GM21717 (cell line): ENCODE data around the gene TMEM31.

Source experiments
- ATAC-seq: cut with Tn5 transposase; IDR thresholded peaks from one replicate; pipeline ENCODE4 v1.9.1; 2021; ENCODE audit warnings: mild to moderate bottlenecking, moderate library complexity; ENCODE audit not compliant: unreplicated experiment

Gene TMEM31

GRCh38 chrX:103710609-103711008 is at the start of gene TMEM31:
TMEM31 (plus strand) TSS chrX:103710909; CDS start chrX:103712259, 1,350 bp downstream.
- no peak for ATAC-seq

- ATAC-seq: no peak
These were observed 46.5 kb upstream of the TMEM31 start for GRCh38 chrX:103663981-103664762.

- ATAC-seq: no peak
These were observed 44.3 kb upstream of the TMEM31 start for GRCh38 chrX:103666202-103667107.

GRCh38 chrX:103669745-103670144 is 41.0 kb upstream of the TMEM31 start:
- ATAC-seq: no peak

- ATAC-seq: no peak
These were observed 35.9 kb upstream of the TMEM31 start for GRCh38 chrX:103674531-103675454.

- no peak for ATAC-seq
These were observed 32.3 kb upstream of the TMEM31 start for GRCh38 chrX:103678199-103678993.

GRCh38 chrX:103681443-103681842 is 29.3 kb upstream of the TMEM31 start:
- no peak for ATAC-seq

GRCh38 chrX:103685396-103685795 is 25.3 kb upstream of the TMEM31 start:
- ATAC-seq: no peak

GRCh38 chrX:103686199-103687072 is 24.3 kb upstream of the TMEM31 start, which contains the start of gene MORF4L2:
MORF4L2 (minus strand) TSS chrX:103686699; CDS start chrX:103677027, 9,672 bp downstream.
- peak; percentile 92 for ATAC-seq

- peak; percentile 56 for ATAC-seq
These were observed 23.5 kb upstream of the TMEM31 start for GRCh38 chrX:103687073-103687695.

- ATAC-seq: no peak
These were observed 23.0 kb upstream of the TMEM31 start for GRCh38 chrX:103687696-103688201.

- ATAC-seq: no peak
These were observed 21.8 kb upstream of the TMEM31 start for GRCh38 chrX:103688946-103689345.

- no peak for ATAC-seq
These were observed 19.6 kb upstream of the TMEM31 start for GRCh38 chrX:103691059-103691458.

- no peak for ATAC-seq
These were observed 13.0 kb upstream of the TMEM31 start for GRCh38 chrX:103697687-103698086.

GRCh38 chrX:103699243-103699642 is 11.5 kb upstream of the TMEM31 start:
- no peak for ATAC-seq

GRCh38 chrX:103704863-103705262 is 5.8 kb upstream of the TMEM31 start:
- no peak for ATAC-seq

- no peak for ATAC-seq
These were observed 6.3 kb downstream of the TMEM31 start for GRCh38 chrX:103716962-103717361.

GRCh38 chrX:103718120-103718519 is 7.4 kb downstream of the TMEM31 start:
- ATAC-seq: no peak
